T-helper 1 cell (primary cell): ENCODE data around the gene RRP12.

Experiments
- DNase-seq, 5 donors: peaks; one replicate each; pipeline ENCODE4 v3.0.0-alpha.2; 2012 to 2020

The RRP12 gene

DNA sequence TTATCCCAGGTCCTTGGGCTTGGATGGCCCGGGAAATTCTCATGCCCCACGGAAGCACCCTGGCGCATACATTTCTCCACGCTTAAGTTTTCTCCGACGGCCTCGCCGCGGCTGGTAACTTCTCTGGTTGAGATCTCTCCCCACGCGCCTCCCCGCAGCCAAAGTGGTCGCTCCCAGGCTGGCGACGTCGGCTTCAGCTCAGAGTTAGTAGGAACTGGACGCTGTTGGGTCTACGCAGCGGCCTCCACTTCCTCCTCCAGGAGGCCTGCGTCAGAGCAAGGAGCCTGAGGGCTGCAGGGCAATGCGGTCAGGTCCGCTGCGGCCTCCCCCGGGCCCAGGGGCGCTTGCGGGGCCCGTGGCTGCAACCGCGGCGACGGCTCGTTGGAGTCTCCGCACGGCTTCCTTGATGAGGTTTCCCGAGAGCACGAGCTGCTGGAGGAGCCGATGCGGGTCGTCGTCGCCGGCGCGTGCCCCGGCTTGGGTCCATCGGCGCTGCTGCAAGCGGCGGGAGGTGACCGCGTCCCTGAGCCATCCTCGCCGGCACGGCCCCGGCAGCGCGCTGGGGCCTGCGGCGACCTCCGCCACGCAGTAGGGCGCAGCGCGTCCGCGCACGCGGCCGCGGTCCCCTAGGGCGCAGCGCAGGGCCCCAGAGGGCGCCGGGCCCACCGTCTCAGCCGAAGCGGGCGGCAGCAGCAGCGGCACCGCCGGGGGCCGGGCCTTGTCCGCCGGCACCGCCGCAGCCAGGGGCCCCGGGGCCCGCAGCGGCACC, 67.4 kb downstream of the RRP12 start:
- DNase-seq, result peak in 3 of 5 donors; percentile 15 to 48 (median 17)

DNA sequence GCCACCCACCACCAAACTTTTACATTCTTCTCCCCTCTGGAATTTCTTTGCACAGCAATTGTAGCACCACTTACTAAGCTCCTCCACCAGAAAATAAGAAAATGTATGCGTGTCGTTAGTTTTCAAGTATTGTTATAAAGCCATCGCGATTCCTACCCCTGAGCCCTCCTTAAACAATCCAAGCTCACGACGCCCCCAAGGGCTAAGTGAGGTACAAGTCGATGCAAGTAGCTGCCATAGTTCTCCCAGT, 67.9 kb downstream of the RRP12 start:
- no peak for DNase-seq

DNA sequence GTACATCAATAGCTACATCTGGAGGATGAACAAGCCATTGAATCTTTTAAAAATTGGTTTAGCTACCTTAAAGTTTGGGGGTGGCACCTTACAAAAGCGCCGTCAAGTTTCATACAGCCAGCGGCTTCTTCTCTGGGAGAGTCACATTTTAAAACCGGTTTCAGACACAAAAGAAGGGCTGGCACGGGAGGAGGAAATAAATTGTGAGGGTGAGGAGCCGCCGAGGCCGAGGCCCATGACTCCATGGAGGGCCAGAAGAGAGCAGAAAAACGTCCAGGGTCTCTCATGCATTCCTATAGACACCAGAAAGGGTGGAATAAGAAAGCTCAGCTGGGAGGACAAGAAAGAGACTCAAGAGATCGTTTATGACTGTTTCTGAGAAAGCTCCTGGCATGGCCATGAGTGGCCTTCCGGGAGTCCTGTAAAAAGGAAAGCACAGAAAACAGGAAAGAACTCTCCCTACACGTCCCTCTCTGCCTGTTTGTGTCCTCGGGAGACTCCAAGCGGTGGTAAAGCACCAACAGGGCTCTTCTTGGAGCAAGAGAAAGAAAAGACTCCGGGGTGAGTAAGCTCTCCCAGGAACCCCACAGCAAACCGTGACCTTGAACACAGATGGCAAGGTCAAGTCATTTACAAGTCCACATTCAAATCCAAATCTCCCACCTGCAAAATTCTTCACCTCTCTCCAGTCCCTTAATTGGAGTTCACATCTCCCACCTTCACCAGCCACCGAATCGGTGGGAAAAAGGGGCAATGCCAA, 68.4 kb downstream of the RRP12 start:
- DNase-seq, result no peak

DNA sequence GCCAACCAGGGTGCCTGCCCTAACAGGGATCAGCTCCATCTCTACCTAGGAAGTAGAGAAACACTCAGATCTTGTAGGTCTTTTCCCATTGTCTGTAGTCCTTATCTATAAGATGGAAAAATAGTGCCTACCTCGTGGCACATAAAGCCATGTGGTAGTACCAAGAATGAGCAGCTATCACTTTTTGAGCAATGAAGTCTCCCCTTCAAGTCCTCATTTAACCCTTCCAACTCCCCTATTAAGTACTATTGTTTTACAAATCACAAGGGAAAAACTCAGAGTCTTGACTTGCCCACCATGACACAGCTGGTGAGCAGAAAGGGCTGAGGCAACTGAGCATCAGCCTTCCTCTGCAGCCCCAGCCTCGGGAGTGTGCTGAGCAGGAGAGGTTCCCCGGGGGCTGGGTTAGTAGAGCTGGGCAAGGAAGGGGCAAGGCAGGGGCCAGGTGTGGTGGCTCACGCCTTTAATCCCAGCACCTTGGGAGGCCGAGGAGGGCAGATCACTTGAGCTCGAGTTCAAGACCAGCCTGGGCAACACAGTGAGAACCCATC, 69.9 kb downstream of the RRP12 start:
- DNase-seq, result no peak

DNA sequence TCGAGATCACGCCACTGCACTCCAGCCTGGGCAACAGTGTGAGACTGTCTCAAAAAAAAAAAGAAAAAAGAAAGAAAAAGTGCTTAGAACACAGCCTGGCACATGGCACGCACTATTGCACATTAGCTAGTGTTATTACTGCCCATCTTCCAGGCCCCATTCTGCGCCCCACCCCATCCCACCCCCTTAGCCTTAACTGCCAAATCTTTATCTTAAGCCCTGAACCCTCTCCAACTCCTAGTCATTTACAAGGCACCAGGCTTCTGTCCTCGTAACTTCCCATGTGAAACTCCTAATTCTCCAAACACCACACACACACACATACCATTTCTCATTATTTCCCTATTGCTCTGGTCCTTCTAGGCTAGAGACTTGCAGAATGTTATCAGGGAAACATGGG, 71.4 kb downstream of the RRP12 start:
- no peak for DNase-seq

DNA sequence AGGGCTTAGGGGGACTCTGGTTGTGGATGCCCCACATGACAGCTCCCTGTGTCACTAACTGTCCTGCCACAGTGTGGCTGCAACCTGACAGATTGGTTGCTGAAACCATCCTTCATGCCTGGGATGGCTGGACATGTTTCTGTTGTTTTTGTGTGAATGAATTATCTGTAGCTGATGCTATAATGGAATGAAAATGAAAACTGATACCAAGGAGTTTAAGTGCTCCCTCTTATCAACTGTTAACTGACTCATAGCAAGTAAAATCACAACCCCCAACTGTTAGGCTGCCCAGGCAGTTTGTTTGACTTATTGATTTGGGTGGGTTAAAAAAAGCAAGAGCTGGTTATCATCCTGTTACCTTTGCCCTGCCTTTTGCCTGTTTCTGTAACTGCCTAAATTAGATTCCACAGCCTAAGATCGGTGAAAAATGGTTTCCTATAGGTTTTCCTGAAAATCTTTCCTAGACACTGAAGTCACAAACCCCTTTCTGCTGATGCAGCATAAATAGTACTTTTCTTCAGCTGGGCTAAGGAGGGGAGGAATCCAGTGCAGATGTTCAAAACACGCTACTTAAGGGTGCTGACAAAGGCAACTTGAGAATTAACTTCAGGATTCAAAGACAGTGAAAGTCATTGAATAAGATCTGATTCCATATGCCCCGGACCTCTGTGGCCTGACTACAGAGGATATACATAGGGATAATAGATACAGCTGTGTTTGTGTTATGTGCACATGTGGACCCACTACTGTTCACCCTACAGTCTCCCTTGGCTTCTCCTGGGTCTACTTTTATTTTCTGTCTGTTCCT, 72.3 kb downstream of the RRP12 start:
- peak in 1 of 5 donors; percentile 49 for DNase-seq

DNA sequence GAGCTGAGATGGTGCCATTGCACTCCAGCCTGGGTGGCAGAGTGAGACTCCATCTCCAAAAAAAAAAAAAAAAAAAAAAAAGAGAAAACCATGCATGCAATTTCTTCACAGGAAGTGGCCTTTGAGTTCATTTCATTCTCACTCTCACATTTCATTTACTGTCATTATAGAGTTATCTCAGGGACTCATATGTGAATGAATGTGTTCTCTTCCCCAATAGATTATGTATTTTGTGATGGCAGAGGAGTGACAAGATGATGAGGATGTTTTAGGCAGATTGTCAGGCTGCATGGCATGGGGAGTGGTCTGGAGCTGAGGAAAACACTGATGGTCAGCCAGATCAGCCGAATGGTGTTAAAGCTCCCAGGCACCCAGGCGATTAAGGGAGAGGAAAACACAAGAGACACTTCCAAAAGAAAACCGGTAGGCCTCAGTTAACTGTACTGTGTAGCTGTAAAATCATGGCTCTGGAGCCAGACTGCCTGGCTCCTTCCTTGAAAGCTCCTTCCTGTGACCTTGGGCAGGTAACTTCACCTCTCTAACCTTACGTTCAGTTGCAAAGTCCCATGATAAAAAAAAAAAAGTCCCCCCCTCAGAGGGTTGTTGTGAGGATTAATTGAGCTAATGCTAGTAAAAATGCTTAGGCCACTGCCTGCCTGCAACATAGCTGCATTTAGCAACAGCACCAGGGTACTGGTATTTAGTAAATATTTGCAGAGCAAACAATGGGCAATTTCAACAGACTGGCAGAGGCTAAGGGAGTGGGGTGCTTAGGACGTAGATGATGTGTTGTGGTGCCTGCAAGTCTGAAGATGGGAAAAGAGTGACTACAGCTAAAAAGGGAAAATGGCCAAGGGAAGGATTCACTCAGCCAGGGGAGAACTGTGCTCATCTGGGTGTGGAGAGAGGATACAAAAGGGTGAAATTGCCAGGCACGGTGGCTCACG, 73.5 kb downstream of the RRP12 start:
- peak in 1 of 5 donors; percentile 56 for DNase-seq

DNA sequence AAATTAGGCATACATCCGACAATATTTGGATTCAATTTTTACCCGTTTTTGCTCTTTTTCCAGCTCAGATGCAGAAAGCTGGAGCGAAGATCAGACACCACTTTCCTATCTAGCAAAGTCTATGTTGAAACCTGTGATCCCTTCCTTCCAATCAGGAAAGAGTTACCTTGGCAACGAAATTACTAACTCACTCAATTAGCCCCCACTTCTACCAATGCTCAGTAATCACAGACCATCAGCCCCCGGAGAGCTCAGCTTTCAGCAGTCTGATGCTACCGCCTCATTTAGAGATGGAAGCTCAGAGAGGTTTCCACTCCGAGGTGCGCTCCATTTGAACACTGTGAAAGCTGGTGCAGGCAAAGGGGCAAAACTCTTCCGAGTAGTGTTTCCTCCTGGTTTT, 75.4 kb downstream of the RRP12 start:
- DNase-seq, result no peak

DNA sequence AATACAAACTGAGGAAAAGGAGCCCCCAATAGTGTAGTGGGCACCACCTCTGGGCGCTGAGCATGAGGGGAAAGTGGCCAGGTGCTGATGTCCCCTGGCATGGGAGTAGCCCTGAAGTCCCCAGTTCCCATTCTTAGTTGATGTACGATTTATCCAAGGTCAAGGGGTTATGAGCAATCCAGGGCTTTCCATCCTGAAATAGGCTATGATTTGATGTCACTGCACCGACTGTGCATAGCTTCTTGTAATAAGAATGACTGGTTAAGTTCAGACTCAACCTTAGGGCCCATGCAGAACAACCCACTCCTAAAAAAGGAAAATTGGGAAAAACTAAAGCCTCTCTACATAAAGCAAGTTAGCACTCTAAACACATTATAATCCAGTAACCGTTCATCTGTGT, 77.6 kb downstream of the RRP12 start:
- DNase-seq, result no peak

DNA sequence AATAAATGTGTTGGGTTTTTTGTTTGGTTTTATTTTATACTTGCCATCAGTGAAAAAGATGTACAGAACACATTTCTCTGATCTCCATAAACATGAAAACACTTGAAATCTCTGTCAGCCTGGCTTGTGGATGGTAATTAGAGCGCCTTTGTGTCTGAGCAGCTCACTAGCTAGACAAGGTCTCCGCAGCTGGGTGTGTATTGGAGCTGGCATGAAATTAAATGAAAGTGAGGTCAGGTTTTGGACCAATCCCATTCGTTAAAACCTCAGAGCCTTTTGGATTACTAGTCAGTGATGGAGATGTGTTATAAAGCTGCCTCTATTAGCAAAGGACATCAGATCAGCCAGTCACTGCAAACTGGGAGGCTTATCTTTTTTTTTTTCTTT, 79.3 kb downstream of the RRP12 start:
- no peak for DNase-seq

DNA sequence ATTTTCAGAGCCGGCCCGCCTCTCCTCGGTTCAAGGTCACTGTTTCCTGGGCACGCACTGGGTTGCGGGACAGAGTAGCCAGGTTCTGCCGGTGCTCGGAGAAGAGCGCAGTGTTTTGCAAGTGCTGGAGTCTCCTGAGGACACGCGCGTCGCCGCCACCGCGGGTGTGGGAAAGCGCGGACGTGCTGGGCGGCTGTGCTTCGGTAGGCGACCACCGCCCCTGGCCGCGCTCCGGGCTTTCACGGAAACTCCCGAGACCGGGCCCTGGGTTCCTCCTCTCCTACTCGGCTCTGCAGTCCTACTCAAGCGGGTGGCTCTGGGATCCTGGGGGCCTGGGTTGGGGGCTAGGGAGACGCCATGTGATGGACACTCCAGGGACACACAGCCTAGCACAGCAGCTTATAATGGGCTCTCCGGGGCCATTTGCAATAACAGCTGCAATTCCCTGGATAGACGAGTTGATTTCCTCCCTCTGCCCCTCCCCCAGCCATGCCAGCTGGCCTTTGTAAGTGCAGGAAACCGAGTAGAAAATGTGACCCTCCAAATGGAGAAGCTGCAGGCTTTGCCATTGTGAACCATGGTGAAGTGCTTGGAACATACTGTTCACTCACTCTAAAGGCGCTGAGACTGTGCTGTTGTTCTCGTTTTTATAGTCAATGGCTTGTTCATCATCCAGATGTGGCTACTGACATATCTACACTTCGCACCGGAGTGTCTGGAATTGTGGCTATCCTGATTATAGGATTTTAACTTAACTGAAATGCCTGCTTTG, 79.9 kb downstream of the RRP12 start:
- peak in 1 of 5 donors; percentile 13 for DNase-seq

DNA sequence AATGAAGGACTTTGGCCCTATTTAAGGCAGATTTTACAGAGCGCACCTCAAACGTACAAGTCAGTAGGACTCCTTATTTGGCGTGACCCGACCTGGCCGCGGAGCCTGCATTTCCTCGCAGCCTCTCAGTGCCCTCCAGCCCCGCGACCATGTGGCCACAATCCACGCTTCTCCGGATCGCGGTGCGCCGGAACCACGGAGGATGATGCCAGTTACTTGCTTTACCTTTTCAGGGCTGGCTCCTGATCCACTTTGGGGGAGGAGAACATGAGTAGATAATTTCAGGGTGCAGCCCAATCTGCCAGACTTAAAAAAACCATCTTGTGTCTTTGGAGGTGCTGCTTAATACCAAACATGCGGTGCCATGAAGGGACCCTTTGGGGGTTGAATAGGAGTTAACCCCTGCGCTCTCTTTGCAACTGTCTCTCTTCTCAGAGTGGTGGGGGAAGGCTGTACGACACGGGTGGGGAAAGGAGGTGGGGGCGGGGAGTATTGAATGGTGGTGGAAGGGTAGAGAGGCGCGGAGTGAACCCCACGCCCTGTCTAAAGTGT, 80.6 kb downstream of the RRP12 start:
- peak in 2 of 5 donors; percentile 13 to 30 for DNase-seq

DNA sequence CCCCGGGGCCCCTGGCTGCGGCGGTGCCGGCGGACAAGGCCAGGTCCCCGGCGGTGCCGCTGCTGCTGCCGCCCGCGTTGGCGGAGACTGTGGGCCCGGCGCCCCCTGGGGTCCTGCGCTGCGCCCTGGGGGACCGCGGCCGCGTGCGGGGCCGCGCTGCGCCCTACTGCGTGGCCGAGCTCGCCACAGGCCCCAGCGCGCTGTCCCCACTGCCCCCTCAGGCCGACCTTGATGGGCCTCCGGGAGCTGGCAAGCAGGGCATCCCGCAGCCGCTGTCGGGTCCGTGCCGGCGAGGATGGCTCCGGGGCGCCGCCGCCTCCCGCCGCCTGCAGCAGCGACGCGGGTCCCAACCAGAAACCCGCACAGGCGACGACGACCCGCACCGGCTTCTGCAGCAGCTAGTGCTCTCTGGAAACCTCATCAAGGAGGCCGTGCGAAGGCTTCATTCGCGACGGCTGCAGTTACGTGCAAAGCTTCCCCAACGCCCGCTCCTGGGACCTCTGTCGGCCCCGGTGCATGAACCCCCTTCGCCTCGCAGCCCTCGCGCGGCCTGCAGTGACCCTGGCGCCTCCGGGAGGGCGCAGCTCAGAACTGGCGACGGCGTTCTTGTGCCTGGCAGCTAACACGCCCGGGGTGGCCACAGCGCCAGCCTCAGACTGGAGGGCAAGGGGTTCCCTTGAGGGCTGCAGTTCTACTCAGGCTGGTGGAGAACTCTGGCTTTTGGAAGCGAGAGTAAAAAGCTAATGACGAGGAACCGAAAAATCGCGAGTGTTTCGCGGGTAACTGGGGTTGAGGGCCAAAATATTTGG, 81.3 kb downstream of the RRP12 start:
- DNase-seq, result peak; percentile 31 to 71 (median 56)

DNA sequence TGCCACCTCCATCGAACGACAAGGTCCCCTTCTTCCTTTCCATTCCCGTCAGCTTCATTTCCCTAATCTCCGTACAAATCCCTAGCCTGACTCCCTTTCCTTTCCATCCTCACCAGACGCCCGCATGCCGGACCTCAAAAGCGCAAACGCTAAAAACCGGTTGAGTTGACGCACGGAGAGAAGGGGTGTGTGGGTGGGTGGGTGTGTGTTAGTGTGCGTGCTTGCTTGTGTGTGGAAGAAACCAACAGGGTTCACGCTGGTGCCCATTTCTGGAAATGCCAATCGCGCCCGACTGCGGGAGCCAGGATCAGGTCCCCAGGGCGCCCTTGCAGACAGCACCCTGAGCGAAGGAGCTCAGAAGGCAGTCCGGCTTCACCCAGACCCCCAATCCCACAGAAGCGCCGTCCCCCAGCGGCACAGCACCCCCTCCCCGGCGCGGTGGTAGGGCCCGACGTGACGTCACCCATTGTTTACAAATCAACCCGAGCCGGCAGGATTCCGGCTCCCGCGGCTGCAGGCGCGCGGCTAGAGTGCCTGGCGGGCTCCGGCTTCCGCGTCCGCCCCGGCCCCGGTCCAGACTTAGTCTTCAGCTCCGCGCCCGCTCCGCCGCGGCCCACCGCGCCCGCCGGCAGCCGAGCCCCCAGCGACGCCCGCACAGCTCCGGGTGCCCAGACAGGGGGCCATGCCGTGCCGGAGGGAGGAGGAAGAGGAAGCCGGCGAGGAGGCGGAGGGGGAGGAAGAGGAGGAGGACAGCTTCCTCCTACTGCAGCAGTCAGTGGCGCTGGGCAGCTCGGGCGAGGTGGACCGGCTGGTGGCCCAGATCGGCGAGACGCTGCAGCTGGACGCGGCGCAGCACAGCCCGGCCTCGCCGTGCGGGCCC, 82.1 kb downstream of the RRP12 start, which contains the start of gene FRAT1:
TSS of gene FRAT1 (plus strand) at position 500 of the 880 bp plus-strand sequence. CDS start at position 683, 183 bp downstream.
- DNase-seq, result peak; percentile 77 to 92 (median 86)

DNA sequence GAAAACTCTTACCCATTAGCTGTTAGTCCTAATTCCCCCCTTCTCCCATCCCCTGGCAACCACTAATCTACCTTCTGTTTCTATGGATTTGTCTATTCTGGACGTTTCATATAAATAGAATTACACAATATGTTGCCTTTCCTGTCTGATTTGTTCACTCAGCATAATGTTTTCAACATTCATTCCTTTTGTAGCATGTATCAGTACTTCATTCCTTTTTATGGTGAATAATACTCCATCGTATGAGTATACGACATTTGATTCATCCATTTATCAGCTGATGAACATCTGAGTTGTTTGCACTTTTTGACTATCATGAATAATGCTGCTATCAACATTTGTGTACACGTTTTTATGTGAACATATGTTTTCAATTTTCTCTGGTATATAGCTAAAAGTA, 86.5 kb downstream of the RRP12 start:
- DNase-seq, result no peak

DNA sequence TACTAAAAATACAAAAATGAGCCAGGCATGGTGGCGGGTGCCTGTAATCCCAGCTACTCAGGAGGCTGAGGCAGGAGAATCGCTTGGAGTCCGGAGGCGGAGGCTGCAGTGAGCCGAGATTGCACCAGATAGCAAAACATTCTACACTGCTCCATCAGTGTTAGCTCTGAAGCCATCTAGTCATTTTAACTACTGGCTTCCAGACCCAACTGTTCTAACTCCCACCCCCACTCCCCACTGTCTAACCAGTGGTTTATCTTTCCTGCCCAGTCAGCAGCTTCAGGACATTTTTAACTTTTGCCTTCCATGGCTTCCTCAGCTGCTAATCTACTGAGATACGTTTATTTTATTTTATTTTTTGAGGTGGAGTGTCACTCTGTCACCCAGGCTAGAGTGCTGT, 88.2 kb downstream of the RRP12 start:
- no peak for DNase-seq

DNA sequence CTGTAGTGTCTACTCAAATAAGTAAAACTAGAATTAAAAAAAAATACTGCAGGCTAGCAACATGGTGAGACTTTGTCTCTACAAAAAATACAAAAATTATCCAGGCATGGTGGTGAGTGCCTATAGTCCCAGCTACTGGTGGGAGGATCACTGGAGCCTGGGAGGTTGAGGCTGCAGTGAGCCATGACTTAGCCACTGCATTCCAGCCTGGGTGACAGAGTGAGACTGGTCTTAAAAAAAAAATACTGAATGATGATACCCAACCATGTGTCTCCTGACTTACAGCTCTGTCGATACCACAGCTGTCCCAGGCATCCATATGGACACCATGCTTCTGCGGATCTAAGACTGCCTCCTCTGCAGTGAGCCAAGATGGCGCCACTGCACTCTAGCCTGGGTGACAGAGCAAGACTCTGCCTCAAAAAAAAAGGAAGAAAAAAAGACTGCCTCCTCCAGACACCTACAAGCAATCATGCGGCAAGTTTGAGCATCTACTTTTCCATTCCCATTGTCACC, 90.0 kb downstream of the RRP12 start:
- no peak for DNase-seq
